Cardiac fibroblast (primary cell): Measurements from ENCODE around the gene ITGB1BP1.

ENCODE experiments used
- DNase-seq, 2 donors: peaks; one replicate each; pipeline versions ENCODE4 v3.0.0 to v3.0.0-alpha.2; 2010; ENCODE audit warnings: low read depth in 2 of 2
- H3K4me3 ChIP-seq, 2 donors: replicated peaks in 1 of 2; 1 replicate in 1 of 2; 2 replicates in 1 of 2; pipeline ENCODE4 v1.5.1; 2011; ENCODE audit warnings: low read depth in 2 of 2, low read length in 2 of 2, mild to moderate bottlenecking in 2 of 2, moderate library complexity in 1 of 2
- CTCF ChIP-seq: IDR thresholded peaks from one replicate; pipeline ENCODE4 v1.5.1; 2011; ENCODE audit warnings: low read depth, mild to moderate bottlenecking, low read length, inconsistent platforms

Gene ITGB1BP1

GRCh38 chr2:9354318-9354717 lies 69.0 kb downstream of the ITGB1BP1 start:
- no peak overlapping the region for H3K4me3 ChIP-seq
- no peak for TF ChIP-seq CTCF
- no peak for DNase-seq
